Tibial nerve (tissue), 4 donors: Measurements from ENCODE around the gene CYTH1.

Source experiments
- CTCF ChIP-seq, 5 experiments: fragments of 200-600 bp in 3 of 5; fragments of 450-650 bp in 2 of 5; sonication (generic) in 3 of 5; IDR thresholded peaks; one replicate each; pipeline ENCODE4 v1.5.1; 2016 to 2019; ENCODE audit warnings: antibody characterized with exemption in 5 of 5, mild to moderate bottlenecking in 3 of 5, moderate library complexity in 2 of 5
- EP300 ChIP-seq, 2 donors: sonication (generic); formaldehyde crosslinking; IDR thresholded peaks; one replicate each; pipeline ENCODE4 v1.6.1; 2017; ENCODE audit warnings: antibody characterized with exemption in 2 of 2, mild to moderate bottlenecking in 1 of 2
- POLR2A ChIP-seq, 2 donors: fragments of 450-650 bp; IDR thresholded peaks; one replicate each; pipeline ENCODE4 v1.6.1; 2017; ENCODE audit warnings: antibody characterized with exemption in 2 of 2, mild to moderate bottlenecking in 2 of 2, moderate library complexity in 2 of 2

- TF ChIP-seq CTCF (IDR thresholded peaks at IDR 0.05) (no peak), POLR2A (IDR thresholded peaks at IDR 0.05) (no peak), EP300 (IDR thresholded peaks at IDR 0.05) (no peak)
Observed at GRCh38 chr17:78726513-78726912, 55.6 kb downstream of the CYTH1 start.
